ENCODE data around the gene MCM5.

DNA sequence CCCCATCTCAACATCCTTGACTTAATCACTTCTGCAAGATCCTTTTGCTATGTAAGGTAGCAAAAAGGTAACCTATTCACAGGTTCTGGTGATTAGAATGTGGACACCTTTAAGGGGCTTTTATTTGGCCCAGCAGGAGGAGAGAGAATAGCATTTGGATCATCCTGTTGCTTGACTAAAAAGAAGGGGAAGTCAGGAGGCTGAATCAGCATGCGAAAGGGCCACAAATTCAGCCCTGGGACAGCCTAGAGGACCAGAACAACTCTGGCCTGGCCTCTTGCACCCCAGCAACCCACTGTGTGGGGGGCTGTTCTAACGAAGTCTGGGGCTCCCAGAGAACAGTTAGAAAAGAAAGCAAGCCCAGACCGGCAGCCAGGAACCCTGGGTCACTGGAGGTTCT, 22.2 kb upstream of the MCM5 start:
- TF ChIP-seq, protein P1, sequence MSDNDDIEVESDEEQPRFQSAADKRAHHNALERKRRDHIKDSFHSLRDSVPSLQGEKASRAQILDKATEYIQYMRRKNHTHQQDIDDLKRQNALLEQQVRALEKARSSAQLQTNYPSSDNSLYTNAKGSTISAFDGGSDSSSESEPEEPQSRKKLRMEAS (IDR thresholded peaks at IDR 0.05): no peak
- TF ChIP-seq MAFK (conservative IDR thresholded peaks at IDR 0.05 in 1 of 2, IDR thresholded peaks at IDR 0.05 in 1 of 2; ENCODE audit: low read length in 2 of 2): no peak
- no peak for TF ChIP-seq EP300 (IDR thresholded peaks at IDR 0.05; ENCODE audit: low read depth in 2 of 2, low read length in 2 of 2)
- TF ChIP-seq EP300 (CRISPR knock-in tag; IDR thresholded peaks at IDR 0.05; ENCODE audit: borderline replicate concordance): no peak
- TF ChIP-seq EZH2 (conservative IDR thresholded peaks at IDR 0.05; ENCODE audit: low read depth, low read length): no peak
- no peak for TF ChIP-seq WIZ (CRISPR knock-in tag; IDR thresholded peaks at IDR 0.05)

Measured in HepG2 (cell line).